Body of pancreas (tissue), 4 donors: ENCODE results near the gene COMMD2. TPM values are rescaled to one million over a fixed set of nuclear protein-coding genes. Genes with fewer than 3 reads are reported as not detected.

ENCODE experiments used
- ATAC-seq: fragments of 150-250 bp; one replicate; pipeline ENCODE4 v1.9.1; 2016
- DNase-seq, 4 donors: peaks; one replicate each; pipeline ENCODE4 v3.0.0-alpha.2; 2019
- H3K27ac ChIP-seq, 4 donors: fragments of 200-600 bp; sonication (generic); 1 replicate in 3 of 4; 2 replicates in 1 of 4; pipeline versions ENCODE4 v1.5.1 to v1.6.1; 2016 to 2019; ENCODE audit warnings: mild to moderate bottlenecking in 1 of 4, mixed read lengths in 1 of 4, moderate library complexity in 1 of 4
- H3K27me3 ChIP-seq, 2 donors: fragments of 200-600 bp; sonication (generic); one replicate each; pipeline ENCODE4 v1.6.0; 2016; ENCODE audit warnings: mild to moderate bottlenecking in 1 of 2
- H3K36me3 ChIP-seq, 2 donors: fragments of 200-600 bp; sonication (generic); replicated peaks in 1 of 2; 2 replicates each; pipeline ENCODE4 v1.5.1; 2016; ENCODE audit warnings: low read depth in 2 of 2; ENCODE audit not compliant: insufficient read depth in 1 of 2
- H3K4me1 ChIP-seq: fragments of 200-600 bp; sonication (generic); one replicate; pipeline ENCODE4 v1.6.0; 2016
- H3K4me3 ChIP-seq, 2 donors: fragments of 200-600 bp; sonication (generic); 1 replicate in 1 of 2; 2 replicates in 1 of 2; pipeline ENCODE4 v1.5.1; 2016 to 2019
- H3K9me3 ChIP-seq, 3 donors: fragments of 200-600 bp; sonication (generic); 1 replicate in 2 of 3; 2 replicates in 1 of 3; pipeline ENCODE4 v1.5.1; 2016
- CTCF ChIP-seq, 7 experiments: fragments of 450-650 bp in 4 of 7; fragments of 200-600 bp in 3 of 7; sonication (generic) in 3 of 7; IDR thresholded peaks; one replicate each; pipeline ENCODE4 v1.5.1; 2016 to 2019; ENCODE audit warnings: antibody characterized with exemption in 7 of 7
- POLR2A ChIP-seq, 3 donors: fragments of 450-650 bp; IDR thresholded peaks; one replicate each; pipeline ENCODE4 v1.6.1; 2016; ENCODE audit warnings: antibody characterized with exemption in 3 of 3, mild to moderate bottlenecking in 2 of 3
- WGBS, 2 donors: methylation state at CpG; one replicate each; pipeline ENCODE4 v1.1.5; 2017; 5-methylcytosine and 5-hydroxymethylcytosine counted together
- intact Hi-C: fragments of 100-400 bp; cut with DNase I; formaldehyde crosslinking; loops from one replicate; pipeline ENCODE4 v1.15.1; 2023
- total RNA-seq, 2 donors: library from RNA; depleted of rRNA; stranded (reverse); fragments of >200 nt; gene quantifications; one replicate each; pipeline ENCODE4 v1.1.0, GENCODE V29; 2016

COMMD2 gene
- total RNA-seq, 2 donors from 2014 or later, result 8.2 to 41.2 TPM

GRCh38 chr3:149705416-149705815, 46.9 kb downstream of the COMMD2 start:
- DNase-seq (no peak), ATAC-seq (no peak)
- no peaks in the 10 kb centered on the region for H3K9me3 ChIP-seq
- intact Hi-C loops, result no loop called here
- TF ChIP-seq POLR2A (IDR thresholded peaks at IDR 0.05), result no peak
- no peak for TF ChIP-seq CTCF (IDR thresholded peaks at IDR 0.05)
- no peak overlapping the region for H3K27ac ChIP-seq
- no peaks in the 10 kb centered on the region for H3K4me1 ChIP-seq
- no peaks in the 10 kb centered on the region for H3K36me3 ChIP-seq
- H3K4me3 ChIP-seq, result no peak overlapping the region
- no peaks in the 10 kb centered on the region for H3K27me3 ChIP-seq

GRCh38 chr3:149703466-149703865, 48.8 kb downstream of the COMMD2 start:
- peak in 1 of 4 donors; percentile 13 for DNase-seq
- TF ChIP-seq POLR2A (IDR thresholded peaks at IDR 0.05) (no peak), CTCF (IDR thresholded peaks at IDR 0.05) (no peak)
- Histone ChIP-seq H3K4me1 (no peaks in the 10 kb centered on the region), H3K4me3 (no peak overlapping the region), H3K27ac (no peak overlapping the region), H3K9me3 (peaks cover 0 to 3% (median 0%) of the 10 kb centered on the region in 3 donors), H3K27me3 (no peaks in the 10 kb centered on the region), H3K36me3 (no peaks in the 10 kb centered on the region)
- no peak for ATAC-seq
- intact Hi-C loops, result no loop called here
- WGBS, 2 donors, result 94 to 95% methylated on average over 2 of the region's 2 CpGs

- TF ChIP-seq POLR2A (IDR thresholded peaks at IDR 0.05) (no peak), CTCF (IDR thresholded peaks at IDR 0.05) (no peak)
- DNase-seq, result no peak
Observed at GRCh38 chr3:149702691-149703441, 49.4 kb downstream of the COMMD2 start.

GRCh38 chr3:149701977-149702350, 50.3 kb downstream of the COMMD2 start:
- 82 to 96% methylated on average over 1 of the region's 1 CpG for WGBS, 2 donors
- intact Hi-C loops, result no loop called here
- no peaks in the 10 kb centered on the region for H3K36me3 ChIP-seq
- H3K9me3 ChIP-seq, result peaks cover 0 to 5% (median 0%) of the 10 kb centered on the region in 3 donors
- DNase-seq (no peak), ATAC-seq (no peak)
- no peaks in the 10 kb centered on the region for H3K4me1 ChIP-seq
- H3K27me3 ChIP-seq, result no peaks in the 10 kb centered on the region
- no peak for TF ChIP-seq POLR2A (IDR thresholded peaks at IDR 0.05)
- no peak for TF ChIP-seq CTCF (IDR thresholded peaks at IDR 0.05)
- no peak overlapping the region for H3K27ac ChIP-seq
- H3K4me3 ChIP-seq, result no peak overlapping the region

More at GRCh38 chr3:149702691-149703441, 49.4 kb downstream of the COMMD2 start:
- Histone ChIP-seq H3K27me3 (no peaks in the 10 kb centered on the region), H3K9me3 (peaks cover 0 to 5% (median 0%) of the 10 kb centered on the region in 3 donors), H3K4me3 (no peak overlapping the region), H3K4me1 (no peaks in the 10 kb centered on the region), H3K27ac (no peak overlapping the region), H3K36me3 (no peaks in the 10 kb centered on the region)
- ATAC-seq, result peak; percentile 42
- WGBS, 2 donors, result 73 to 84% methylated on average over 4 of the region's 4 CpGs
- intact Hi-C loops, result no loop called here
